Esophagus squamous epithelium (tissue), 5 donors: Measurements from ENCODE around the gene SEPHS2. TPM values are rescaled to one million over a fixed set of nuclear protein-coding genes. Genes with fewer than 3 reads are reported as not detected.
"Not testable (repeated sequence)": the region's sequence is repeated elsewhere in the genome, so short reads cannot be mapped to it uniquely, and the experiment has no call there.

Experiments used
- DNase-seq: peaks from one replicate; lab custom pipeline; 2025; lab: John Stamatoyannopoulos, UW
- H3K27ac ChIP-seq, 4 donors: fragments of 200-600 bp; sonication (generic); one replicate each; pipeline ENCODE4 v1.5.1; 2016 to 2019; ENCODE audit warnings: mild to moderate bottlenecking in 1 of 4
- H3K27me3 ChIP-seq, 4 donors: fragments of 200-600 bp; sonication (generic); 1 replicate in 3 of 4; 2 replicates in 1 of 4; pipeline versions ENCODE4 v1.5.1 to v1.6.0; 2017 to 2021; ENCODE audit warnings: antibody characterized with exemption in 1 of 4
- H3K36me3 ChIP-seq, 3 donors: fragments of 200-600 bp; sonication (generic); one replicate each; pipeline ENCODE4 v1.5.1; 2016 to 2019
- H3K4me1 ChIP-seq, 3 donors: fragments of 200-600 bp; sonication (generic); one replicate each; pipeline ENCODE4 v1.5.1; 2017 to 2019
- H3K4me3 ChIP-seq, 4 donors: fragments of 200-600 bp; sonication (generic); 1 replicate in 3 of 4; 2 replicates in 1 of 4; pipeline ENCODE4 v1.5.1; 2016 to 2019; ENCODE audit warnings: mild to moderate bottlenecking in 2 of 4, moderate library complexity in 1 of 4
- H3K9me3 ChIP-seq, 3 donors: fragments of 200-600 bp; sonication (generic); one replicate each; pipeline ENCODE4 v1.5.1; 2016 to 2019
- CTCF ChIP-seq, 6 experiments: fragments of 450-650 bp in 4 of 6; fragments of 200-600 bp in 2 of 6; sonication (generic) in 2 of 6; IDR thresholded peaks; one replicate each; pipeline ENCODE4 v1.5.1; 2016 to 2019; ENCODE audit warnings: antibody characterized with exemption in 6 of 6, mild to moderate bottlenecking in 4 of 6, moderate library complexity in 4 of 6
- POLR2A ChIP-seq, 4 donors: fragments of 450-650 bp; IDR thresholded peaks; one replicate each; pipeline ENCODE4 v1.6.1; 2017; ENCODE audit warnings: antibody characterized with exemption in 4 of 4, mild to moderate bottlenecking in 4 of 4, moderate library complexity in 3 of 4
- WGBS, 2 donors: methylation state at CpG; one replicate each; pipeline ENCODE4 v1.1.5; 2018; 5-methylcytosine and 5-hydroxymethylcytosine counted together
- intact Hi-C: fragments of 100-400 bp; cut with DNase I; formaldehyde crosslinking; loops from one replicate; pipeline ENCODE4 v1.15.0; 2022
- total RNA-seq, 4 donors: library from RNA; depleted of rRNA; stranded (reverse); fragments of >200 nt; gene quantifications; one replicate each; pipeline ENCODE4 v1.1.0, GENCODE V29; 2016
- donor health status: DM: yes; HTN: yes; CAD: no.

The SEPHS2 gene
- total RNA-seq, 4 donors from 2014 or later = 17.7 to 23.5 (median 19.7) TPM

GRCh38 chr16:30398661-30399434 is 46.8 kb downstream of the SEPHS2 start:
- TF ChIP-seq CTCF (IDR thresholded peaks at IDR 0.05) (no peak), POLR2A (IDR thresholded peaks at IDR 0.05) (no peak)
- Histone ChIP-seq H3K4me1 (peaks cover 5 to 64% (median 26%) of the 10 kb centered on the region in 3 donors), H3K9me3 (no peaks in the 10 kb centered on the region), H3K36me3 (peaks cover 0 to 18% (median 0%) of the 10 kb centered on the region in 3 donors), H3K4me3 (no peak overlapping the region), H3K27ac (peak overlapping the region; percentile 83 to 90 (median 87)), H3K27me3 (no peaks in the 10 kb centered on the region)
- intact Hi-C loops = no loop called here
- 77 to 83% methylated on average over 7 to 13 of the region's 23 CpGs for WGBS, 2 donors
- no peak for DNase-seq

- no peaks in the 10 kb centered on the region for H3K9me3 ChIP-seq
- intact Hi-C loops = no loop called here
Measured at GRCh38 chr16:30397776-30398660, 47.7 kb downstream of the SEPHS2 start.

GRCh38 chr16:30397056-30397455 is 48.6 kb downstream of the SEPHS2 start:
- H3K27ac ChIP-seq = no peak overlapping the region
- peaks cover 0 to 18% (median 0%) of the 10 kb centered on the region in 3 donors for H3K36me3 ChIP-seq
- WGBS, 2 donors = 75 to 89% methylated on average over 3 to 4 of the region's 4 CpGs
- intact Hi-C loops = no loop called here
- peaks cover 5 to 64% (median 26%) of the 10 kb centered on the region in 3 donors for H3K4me1 ChIP-seq
- H3K4me3 ChIP-seq = no peak overlapping the region
- no peaks in the 10 kb centered on the region for H3K9me3 ChIP-seq
- TF ChIP-seq CTCF (IDR thresholded peaks at IDR 0.05) (no peak), POLR2A (IDR thresholded peaks at IDR 0.05) (no peak)
- H3K27me3 ChIP-seq = no peaks in the 10 kb centered on the region
- no peak for DNase-seq

More at GRCh38 chr16:30397776-30398660, 47.7 kb downstream of the SEPHS2 start:
- 90 to 91% methylated on average over 3 to 24 of the region's 42 CpGs for WGBS, 2 donors
- Histone ChIP-seq H3K36me3 (peaks cover 0 to 18% (median 0%) of the 10 kb centered on the region in 3 donors), H3K4me3 (no peak overlapping the region), H3K27me3 (no peaks in the 10 kb centered on the region), H3K4me1 (peaks cover 5 to 64% (median 26%) of the 10 kb centered on the region in 3 donors), H3K27ac (no peak overlapping the region)
- no peak for DNase-seq
- TF ChIP-seq CTCF (IDR thresholded peaks at IDR 0.05) = no peak
- no peak for TF ChIP-seq POLR2A (IDR thresholded peaks at IDR 0.05)

- peaks cover 5 to 64% (median 26%) of the 10 kb centered on the region in 3 donors for H3K4me1 ChIP-seq
- intact Hi-C loops, H3K27ac ChIP-seq, H3K9me3 ChIP-seq, H3K4me3 ChIP-seq, DNase-seq, H3K27me3 ChIP-seq: not testable (repeated sequence)
- 70 to 72% methylated on average over 4 of the region's 4 CpGs for WGBS, 2 donors
- H3K36me3 ChIP-seq = peaks cover 0 to 18% (median 0%) of the 10 kb centered on the region in 3 donors
Measured at GRCh38 chr16:30396627-30397026, 49.0 kb downstream of the SEPHS2 start.

GRCh38 chr16:30395992-30396585 is 49.6 kb downstream of the SEPHS2 start:
- Histone ChIP-seq H3K27ac (peak overlapping the region; percentile 74 to 86 (median 82)), H3K27me3 (no peaks in the 10 kb centered on the region), H3K4me3 (peak overlapping the region; percentile 76 to 96 (median 83)), H3K4me1 (peaks cover 5 to 62% (median 24%) of the 10 kb centered on the region in 3 donors), H3K9me3 (no peaks in the 10 kb centered on the region), H3K36me3 (peaks cover 0 to 18% (median 0%) of the 10 kb centered on the region in 3 donors)
- no peak for DNase-seq
- 13 to 14% methylated on average over 13 of the region's 13 CpGs for WGBS, 2 donors
- TF ChIP-seq POLR2A (IDR thresholded peaks at IDR 0.05) (no peak), CTCF (IDR thresholded peaks at IDR 0.05) (no peak)
- intact Hi-C loops = no loop called here
